Measurements from ENCODE around the gene OBSCN. TPM values are rescaled to one million over a fixed set of nuclear protein-coding genes. Genes with fewer than 3 reads are reported as not detected.

The OBSCN gene
- total RNA-seq, 1 experiment from 2014 or later = 10.5 TPM

- intact Hi-C loops (cut with micrococcal nuclease; ENCODE audit: unreplicated experiment) = no loop called here
- TF ChIP-seq CTCF (IDR thresholded peaks at IDR 0.05) (peak; percentile 86; the same call in 1 of the 2 replicates), POLR2AphosphoS5 (IDR thresholded peaks at IDR 0.05; ENCODE audit: low read depth, low read length) (no peak)
- peak; percentile 94 for ATAC-seq
These were observed 5.4 kb downstream of the OBSCN start for GRCh38 chr1:228212966-228213844.

GRCh38 chr1:228213917-228214808, 6.3 kb downstream of the OBSCN start:
- ChIA-PET POLR2A (interaction anchor here (0.6 kb wide), 1 partner anchor 7 kb away, joined by 4 read pairs; no protein-coding TSS in a partner anchor), CTCF (interaction anchor here (0.7 kb wide), 1 partner anchor 193 kb away, joined by 6 read pairs; no protein-coding TSS in a partner anchor)
- no peak for TF ChIP-seq CTCF (IDR thresholded peaks at IDR 0.05)
- TF ChIP-seq TCF7L2 (IDR thresholded peaks at IDR 0.05; ENCODE audit: low read depth, low read length) = no peak
- no peak for TF ChIP-seq REST (IDR thresholded peaks at IDR 0.05; ENCODE audit: insufficient read depth in 1 of 2, low read depth in 2 of 2, low read length in 1 of 2)
- no peak for TF ChIP-seq POLR2AphosphoS5 (IDR thresholded peaks at IDR 0.05; ENCODE audit: low read depth, low read length)
- TF ChIP-seq SIN3A (IDR thresholded peaks at IDR 0.05; ENCODE audit: borderline replicate concordance, insufficient read depth, low read depth, low read length) = no peak
- DNase-seq (ENCODE audit: low read depth, low spot score) (no peak), ATAC-seq (no peak)
- in situ Hi-C loops (cut with HindIII; ENCODE audit: low pct_unique_long_range_greater_than_20kb, low sequenced_read_pairs) = no loop called here
- H3K4me3 ChIP-seq (ENCODE audit: low read depth in 2 of 2, low read length in 2 of 2) = peak overlapping the region in 1 of 2 experiments; percentile 22; a peak in 2 of 4 replicates
- no TSS peak for BruUV-seq (replicated peaks)
- no peaks in the 10 kb centered on the region for H3K36me3 ChIP-seq (ENCODE audit: control insufficient read depth, insufficient read depth, low read length)
- no peaks in the 10 kb centered on the region for H3K27me3 ChIP-seq (ENCODE audit: control insufficient read depth, insufficient read depth, low read length)
- H3K9me3 ChIP-seq (ENCODE audit: control insufficient read depth, insufficient read depth, low read depth, low read length) = no peaks in the 10 kb centered on the region
- no peak overlapping the region for H3K27ac ChIP-seq (ENCODE audit: low read length)
- peaks cover 3% of the 10 kb centered on the region; the same call in 1 of the 2 replicates for H3K4me1 ChIP-seq (ENCODE audit: control insufficient read depth, insufficient read depth, low read length)
- intact Hi-C loops (cut with micrococcal nuclease; ENCODE audit: unreplicated experiment) = no loop called here

More at GRCh38 chr1:228212966-228213844, 5.4 kb downstream of the OBSCN start:
- CTCF ChIA-PET = interaction anchor here (0.7 kb wide), 1 partner anchor 194 kb away, joined by 6 read pairs; no protein-coding TSS in a partner anchor
- H3K27ac ChIP-seq (ENCODE audit: low read length) = peak overlapping the region; percentile 34; the same call in 1 of the 2 replicates
- no peaks in the 10 kb centered on the region for H3K27me3 ChIP-seq (ENCODE audit: control insufficient read depth, insufficient read depth, low read length)
- in situ Hi-C loops (cut with HindIII; ENCODE audit: low pct_unique_long_range_greater_than_20kb, low sequenced_read_pairs) = no loop called here
- H3K4me1 ChIP-seq (ENCODE audit: control insufficient read depth, insufficient read depth, low read length) = peaks cover 3% of the 10 kb centered on the region; the same call in 1 of the 2 replicates
- POLR2A ChIA-PET = interaction anchor here (0.6 kb wide), 1 partner anchor 8 kb away, joined by 4 read pairs; no protein-coding TSS in a partner anchor
- H3K9me3 ChIP-seq (ENCODE audit: control insufficient read depth, insufficient read depth, low read depth, low read length) = no peaks in the 10 kb centered on the region
- no peak for DNase-seq (ENCODE audit: low read depth, low spot score)
- BruUV-seq (replicated peaks) = TSS peak; percentile 92
- no peaks in the 10 kb centered on the region for H3K36me3 ChIP-seq (ENCODE audit: control insufficient read depth, insufficient read depth, low read length)
- H3K4me3 ChIP-seq (ENCODE audit: low read depth in 2 of 2, low read length in 2 of 2) = peak overlapping the region; percentile 49 to 54
